Adipose tissue (tissue), 3 donors: ENCODE data around the gene KLHL10. TPM values are rescaled to one million over a fixed set of nuclear protein-coding genes. Genes with fewer than 3 reads are reported as not detected.

ENCODE experiments used
- H3K27ac ChIP-seq: one replicate; pipeline ENCODE4 v1.5.1; 2013; ENCODE audit warnings: low read depth, low read length
- WGBS, 3 donors: extraction: QIAGEN DNeasy Blood & Tissue Kit; methylation state at CpG; one replicate each; pipeline ENCODE4 v1.1.7; 2013; 5-methylcytosine and 5-hydroxymethylcytosine counted together
- polyA plus RNA-seq, 3 donors: library from polyadenylated mRNA; stranded (reverse); fragments of 200-250 nt; gene quantifications; one replicate each; pipeline ENCODE4 v1.2.3, GENCODE V29; 2013
- donor health status: healthy with polysubstance abuse.
- donor health status: Bipolar disorder and iron deficiency.
- donor health status: healthy.

The KLHL10 gene
- polyA plus RNA-seq, 3 donors, result 0.02 to 0.79 (median 0.64) TPM

DNA sequence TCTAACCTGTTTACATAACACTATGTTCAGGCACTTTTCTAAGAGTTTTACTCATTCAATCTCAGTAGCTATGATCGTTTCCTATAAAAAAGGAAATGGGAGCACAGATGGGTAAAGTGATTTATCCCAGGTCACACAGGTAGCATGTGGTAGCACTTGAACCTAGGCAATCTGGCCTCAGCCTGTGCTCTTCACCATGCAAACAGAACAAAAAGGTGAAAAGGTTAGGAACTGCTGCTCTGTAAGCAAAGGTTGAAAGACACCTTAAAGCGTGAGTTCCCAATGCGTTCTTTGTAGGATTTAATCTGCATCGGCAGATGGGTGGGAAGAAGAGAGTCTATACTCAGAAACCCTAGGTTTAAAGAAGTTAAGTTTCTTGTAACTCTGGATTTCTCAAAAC, 42.5 kb downstream of the KLHL10 start:
- H3K27ac ChIP-seq, result no peak overlapping the region
- WGBS, 3 donors, result 85 to 92% (median 88%) methylated on average over 4 of the region's 4 CpGs

DNA sequence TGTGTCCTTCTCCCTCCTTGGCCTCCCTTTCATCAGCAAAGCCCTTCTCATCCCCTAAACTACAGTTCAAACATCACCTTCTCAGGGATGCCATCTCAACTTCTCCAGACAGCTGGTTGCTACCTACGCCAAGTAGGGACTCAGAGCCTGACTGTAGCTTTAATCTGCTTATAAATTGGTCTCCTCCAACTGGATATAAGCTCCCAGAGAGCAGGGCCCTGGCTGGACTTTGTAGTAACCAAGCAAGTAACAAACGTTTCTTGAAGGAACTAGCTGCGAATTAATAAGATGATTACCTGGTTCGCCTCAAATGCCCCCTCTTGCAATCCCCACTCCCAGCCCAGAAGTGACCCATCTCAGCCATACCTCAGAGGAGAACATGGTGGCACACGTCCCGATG, 45.1 kb downstream of the KLHL10 start:
- H3K27ac ChIP-seq, result no peak overlapping the region
- 82 to 90% (median 90%) methylated on average over 6 of the region's 6 CpGs for WGBS, 3 donors

DNA sequence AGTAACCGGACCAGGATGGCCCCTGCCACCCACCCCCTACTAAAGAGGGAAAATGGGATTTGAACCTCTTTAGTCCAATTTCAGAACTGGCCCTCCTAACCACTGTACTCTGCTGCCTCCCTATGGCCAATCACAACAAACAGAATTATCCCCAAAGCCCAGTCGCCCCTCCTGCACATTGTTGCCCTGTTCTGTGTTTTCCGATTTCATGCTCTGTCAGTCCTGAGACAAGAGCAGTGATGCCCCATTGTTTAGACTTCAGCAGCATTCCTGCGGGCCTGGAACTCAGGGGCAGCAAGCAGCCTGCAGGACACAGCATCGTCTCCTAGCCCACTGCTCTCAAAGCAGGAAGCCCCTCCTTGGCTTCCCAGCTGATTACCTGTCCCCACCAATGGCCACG, 48.1 kb downstream of the KLHL10 start:
- 80 to 90% (median 80%) methylated on average over 6 of the region's 6 CpGs for WGBS, 3 donors
- H3K27ac ChIP-seq, result no peak overlapping the region

DNA sequence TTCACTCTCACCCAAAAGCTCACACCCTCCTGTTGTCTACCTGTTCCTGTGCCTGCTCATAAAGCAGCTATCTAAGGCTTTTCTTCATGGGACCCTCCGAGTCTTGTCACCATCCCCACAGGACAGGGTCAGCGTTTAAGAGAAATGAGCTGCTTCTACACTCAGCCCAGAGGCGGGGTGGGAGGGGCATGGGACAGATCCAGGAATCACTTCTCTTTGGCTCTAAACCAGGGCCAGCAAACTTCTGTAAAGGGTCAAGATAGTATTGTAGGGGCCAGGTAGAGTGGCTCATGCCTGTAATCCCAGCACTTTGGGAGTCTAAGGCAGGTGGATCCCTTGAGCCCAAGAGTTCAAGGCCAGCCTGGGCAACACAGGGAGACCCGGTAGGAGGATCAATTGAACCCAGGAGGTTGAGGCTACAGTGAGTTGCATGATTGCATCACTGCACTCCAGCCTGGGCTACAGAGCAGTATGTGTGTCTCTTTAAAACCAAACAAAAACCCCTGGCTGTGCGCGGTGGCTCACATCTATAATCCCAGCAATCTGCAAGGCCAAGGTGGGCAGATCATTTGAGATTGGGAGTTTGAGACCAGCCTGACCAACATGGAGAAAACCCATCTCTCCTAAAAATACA, 50.8 kb downstream of the KLHL10 start:
- H3K27ac ChIP-seq, result no peak overlapping the region
- 69 to 84% (median 77%) methylated on average over 6 of the region's 6 CpGs for WGBS, 3 donors

DNA sequence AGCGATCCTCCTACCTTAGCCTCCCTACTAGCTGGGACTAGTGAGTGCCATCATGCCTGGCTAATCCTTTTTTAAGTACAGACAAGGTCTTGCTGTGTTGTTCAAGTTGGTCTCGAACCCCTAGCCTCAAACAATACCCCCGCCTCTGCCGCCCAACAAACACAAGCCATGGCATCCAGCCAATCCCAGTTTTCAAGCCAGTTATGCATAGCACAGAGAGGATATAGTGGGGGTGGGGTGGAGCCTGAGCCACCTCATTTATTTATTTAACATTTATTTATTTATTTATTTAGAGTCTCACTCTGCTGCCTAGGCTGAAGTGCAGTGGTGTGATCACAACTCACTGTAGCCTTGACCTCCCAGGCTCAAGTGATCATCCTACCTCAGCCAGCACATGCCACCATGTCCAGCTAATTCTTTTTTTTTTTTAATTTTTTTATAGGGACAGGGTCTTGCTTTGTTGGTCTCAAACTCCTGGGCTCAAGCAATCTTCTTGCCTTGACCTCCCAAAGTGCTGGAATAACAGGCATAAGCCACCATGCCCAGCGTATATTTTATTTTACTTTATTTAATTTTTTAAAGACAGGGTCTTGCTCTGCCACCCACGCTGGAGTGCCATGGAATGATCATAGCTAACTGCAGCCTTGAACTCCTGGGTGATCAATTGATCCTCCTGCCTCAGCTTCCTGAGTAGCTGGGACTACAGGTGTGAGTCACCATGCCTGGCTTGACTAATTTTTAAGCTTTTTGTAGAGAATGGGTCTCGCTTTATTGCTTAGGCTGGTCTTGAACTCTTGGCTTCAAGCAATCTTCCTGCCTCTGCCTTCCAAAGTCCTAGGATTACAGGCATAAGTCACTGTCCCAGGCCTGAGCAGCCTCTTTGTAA, 53.8 kb downstream of the KLHL10 start:
- H3K27ac ChIP-seq, result no peak overlapping the region
- 88 to 97% (median 92%) methylated on average over 7 of the region's 7 CpGs for WGBS, 3 donors

DNA sequence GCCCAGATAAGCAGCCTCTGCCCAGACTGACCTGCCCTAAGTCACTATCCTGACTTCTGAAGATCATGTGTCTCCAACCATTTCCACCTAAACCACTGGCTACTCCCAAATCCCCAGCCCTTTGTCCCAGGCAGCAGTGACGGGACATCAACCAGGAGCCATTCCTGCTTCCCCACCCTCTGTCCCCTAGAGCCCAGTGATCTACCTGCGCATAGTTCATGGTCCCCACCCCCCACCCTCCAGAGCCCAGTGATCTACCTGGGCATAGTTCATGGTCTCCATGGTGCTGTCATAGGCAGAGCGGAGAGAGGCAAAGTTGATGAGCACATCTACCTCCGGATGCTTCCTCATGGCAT, 54.4 kb downstream of the KLHL10 start:
- WGBS, 3 donors, result 96% methylated on average over 4 of the region's 4 CpGs
- no peak overlapping the region for H3K27ac ChIP-seq

DNA sequence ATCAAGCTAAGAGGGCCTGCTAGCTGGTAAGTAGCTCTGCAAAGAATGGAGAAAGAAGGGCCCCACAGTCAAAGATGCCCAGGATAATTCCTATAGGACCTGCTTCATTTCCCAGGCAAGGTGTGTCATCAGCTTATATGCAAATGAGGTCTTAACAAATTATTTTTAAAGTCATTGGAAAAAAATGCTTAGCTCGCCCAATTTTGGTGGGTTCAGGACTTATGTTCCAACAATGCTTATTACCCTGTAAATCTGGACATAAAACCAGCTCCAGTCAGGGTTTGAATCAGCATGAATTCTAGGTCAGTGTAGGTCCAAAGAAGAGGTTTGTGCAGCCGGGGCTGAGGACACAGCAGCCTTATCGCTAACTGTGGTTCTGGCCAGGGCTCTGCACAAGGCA, 55.8 kb downstream of the KLHL10 start:
- no peak overlapping the region for H3K27ac ChIP-seq
- 75 to 83% (median 81%) methylated on average over 3 of the region's 3 CpGs for WGBS, 3 donors

DNA sequence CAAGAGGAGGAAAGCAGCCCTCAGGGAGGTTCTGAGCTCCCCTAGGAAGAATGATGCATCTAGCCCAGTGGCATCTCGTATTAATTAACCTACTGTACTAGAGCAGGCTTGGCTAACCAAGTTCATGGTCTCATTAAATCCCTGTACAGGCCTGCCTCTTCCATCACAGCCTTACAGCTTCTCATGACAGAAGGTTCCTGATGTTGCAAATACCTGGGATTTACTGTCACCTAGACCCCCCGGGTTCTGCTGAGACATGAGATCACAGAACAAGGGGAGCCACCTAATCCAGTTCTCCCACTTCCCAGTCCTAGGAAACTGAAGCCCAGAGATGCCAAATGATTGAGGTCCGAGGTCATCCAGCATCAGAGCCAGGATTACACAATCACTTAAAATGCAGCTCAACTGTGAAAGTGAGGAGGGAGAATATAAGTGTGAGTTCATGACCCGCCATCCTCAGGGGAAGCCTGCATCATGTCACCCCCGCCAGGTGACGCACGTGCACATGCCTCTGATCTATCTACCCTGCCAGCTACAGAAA, 57.2 kb downstream of the KLHL10 start:
- 45 to 51% (median 51%) methylated on average over 7 of the region's 7 CpGs for WGBS, 3 donors
- H3K27ac ChIP-seq, result no peak overlapping the region

DNA sequence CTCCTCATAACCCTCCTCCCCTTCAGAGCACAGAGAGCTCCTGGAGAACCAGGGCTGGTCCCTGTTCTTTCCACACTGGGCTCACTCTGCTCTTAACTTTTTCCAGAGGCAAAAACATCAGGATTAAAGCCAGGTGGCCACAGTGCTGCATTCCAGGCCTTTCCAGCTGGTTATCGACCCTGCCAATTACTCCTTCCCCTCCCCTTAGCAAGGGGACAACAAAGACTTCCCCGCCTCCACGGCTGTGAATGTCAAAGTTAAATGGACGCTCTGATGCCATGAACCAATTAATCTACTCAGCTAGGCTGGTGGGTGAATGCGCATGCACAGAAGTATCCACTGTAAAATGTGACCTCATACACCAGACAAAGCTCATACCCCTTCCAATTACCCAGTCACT, 58.0 kb downstream of the KLHL10 start:
- 32 to 71% (median 62%) methylated on average over 5 of the region's 5 CpGs for WGBS, 3 donors
- H3K27ac ChIP-seq, result no peak overlapping the region

DNA sequence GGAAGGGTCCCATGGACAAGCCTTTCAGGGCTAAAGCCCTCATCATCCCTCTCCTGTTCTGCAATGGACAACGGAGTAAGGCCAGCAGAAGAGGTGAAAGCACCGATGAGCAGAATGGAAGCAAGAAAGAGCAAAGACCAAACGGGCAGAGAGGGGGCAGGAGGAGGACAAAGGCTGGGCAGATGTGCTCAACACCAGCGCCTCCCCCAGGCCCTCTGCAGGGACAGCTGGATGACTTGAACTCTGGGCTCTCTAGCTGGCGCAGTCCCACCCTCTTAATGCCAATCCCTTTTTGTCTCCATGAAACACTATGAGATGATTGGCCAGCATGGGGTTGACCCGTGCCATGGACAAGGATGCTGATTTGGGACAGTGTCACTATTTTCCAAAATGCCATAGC, 59.1 kb downstream of the KLHL10 start:
- 93 to 94% (median 93%) methylated on average over 6 of the region's 6 CpGs for WGBS, 3 donors

More for the DNA sequence above, 59.1 kb downstream of the KLHL10 start:
- H3K27ac ChIP-seq, result no peak overlapping the region

Other genes with a start within 250 kb of the KLHL10 start
- gene KRT16, start 225.1 kb upstream of the KLHL10 start, polyA plus RNA-seq, result 10 to 100 TPM in 1 of 3 donors, 1 to 10 TPM in 1, under 1 TPM in 1; 0.16 to 15.5 (median 4.4) TPM
- gene KRT17, start 213.2 kb upstream of the KLHL10 start, polyA plus RNA-seq, result under 1 TPM in 2 of 3 donors, not detected in 1; 0.60 to 0.70 TPM
- 100 to 1,000 TPM; 426 to 985 (median 580) TPM for gene EIF1, start 148.9 kb upstream of the KLHL10 start, polyA plus RNA-seq
- gene GAST, start 125.5 kb upstream of the KLHL10 start, polyA plus RNA-seq, result 1 to 10 TPM in 1 of 3 donors, not detected in 2; 2.4 TPM
- gene HAP1, start 103.2 kb upstream of the KLHL10 start, polyA plus RNA-seq, result under 1 TPM; 0.03 to 0.48 (median 0.22) TPM
- gene JUP, start 51.1 kb upstream of the KLHL10 start, polyA plus RNA-seq, result 10 to 100 TPM; 35.7 to 49.0 (median 36.9) TPM
- 10 to 100 TPM in 1 of 3 donors, 1 to 10 TPM in 2; 3.3 to 11.1 (median 9.7) TPM for gene P3H4, start 25.9 kb upstream of the KLHL10 start, polyA plus RNA-seq
- gene FKBP10, start 24.8 kb upstream of the KLHL10 start, polyA plus RNA-seq, result 10 to 100 TPM in 2 of 3 donors, 1 to 10 TPM in 1; 9.6 to 50.6 (median 24.6) TPM
- gene NT5C3B, start 1.6 kb upstream of the KLHL10 start, polyA plus RNA-seq, result 10 to 100 TPM; 45.9 to 70.5 (median 50.0) TPM
- gene KLHL11, start 27.6 kb downstream of the KLHL10 start, polyA plus RNA-seq, result 1 to 10 TPM in 1 of 3 donors, under 1 TPM in 2; 0.89 to 1.4 (median 0.90) TPM
- gene ACLY, start 81.1 kb downstream of the KLHL10 start, polyA plus RNA-seq, result 100 to 1,000 TPM in 1 of 3 donors, 10 to 100 TPM in 2; 41.5 to 104 (median 68.9) TPM
- gene ODAD4, start 92.8 kb downstream of the KLHL10 start, polyA plus RNA-seq, result under 1 TPM; 0.48 to 0.79 (median 0.64) TPM
- 10 to 100 TPM; 19.4 to 45.6 (median 38.2) TPM for gene CNP, start 129.0 kb downstream of the KLHL10 start, polyA plus RNA-seq
- 10 to 100 TPM; 43.8 to 86.1 (median 65.2) TPM for gene DNAJC7, start 179.6 kb downstream of the KLHL10 start, polyA plus RNA-seq
- 10 to 100 TPM; 13.5 to 35.1 (median 30.9) TPM for gene NKIRAS2, start 182.3 kb downstream of the KLHL10 start, polyA plus RNA-seq
- 1 to 10 TPM in 1 of 3 donors, under 1 TPM in 2; 0.12 to 1.5 (median 0.22) TPM for gene C17orf113, start 212.8 kb downstream of the KLHL10 start, polyA plus RNA-seq